ENCODE results near the gene OR6C1.
"Not testable (repeated sequence)": the region's sequence is repeated elsewhere in the genome, so short reads cannot be mapped to it uniquely, and the experiment has no call there.

OR6C1 gene

DNA sequence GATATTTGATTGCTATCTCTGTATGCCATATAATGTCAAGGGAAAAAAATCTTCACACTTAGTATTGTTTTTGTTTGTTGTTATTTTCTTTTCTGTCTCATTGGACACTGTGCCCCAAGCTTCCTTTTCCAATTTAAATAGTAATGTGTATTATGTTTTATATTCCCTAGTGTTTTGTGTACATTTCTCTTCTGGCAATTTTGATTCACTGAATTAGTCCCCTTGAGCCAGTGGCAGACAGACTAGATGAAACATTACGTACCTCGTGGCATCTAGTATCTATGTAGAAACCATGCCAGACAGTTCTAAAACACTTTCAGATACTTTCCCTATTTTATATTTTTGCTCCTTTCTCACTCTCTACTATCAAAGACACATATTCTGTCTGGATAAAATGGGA lies at the start of gene OR6C1:
Gene OR6C1, plus strand, starts transcription at position 301 of the 400 bp plus-strand sequence. CDS start 6,257 bp downstream, outside the sequence.
- no peak for DNase-seq (ENCODE audit: low read depth)

DNA sequence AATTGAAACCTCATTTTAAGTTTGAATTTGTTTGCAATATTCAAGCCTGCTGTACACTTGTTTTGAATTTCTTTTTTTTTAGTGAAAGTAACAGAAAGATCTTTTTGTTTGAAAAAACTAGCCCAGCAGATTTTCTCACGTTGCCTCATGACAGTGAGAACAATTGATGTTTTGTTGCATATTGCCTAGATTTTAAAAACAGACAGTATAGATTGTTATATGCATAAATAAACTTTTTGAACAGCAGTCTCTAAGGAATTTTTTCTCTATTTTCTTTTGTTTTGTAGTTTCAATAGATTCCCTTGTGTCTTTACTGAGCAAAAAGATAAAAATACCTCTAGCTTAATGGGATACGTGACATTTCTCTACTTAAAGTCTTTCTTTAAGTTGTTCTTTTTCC lies 33.2 kb upstream of the OR6C1 start:
- DNase-seq (ENCODE audit: low read depth) = no peak

- no peak for DNase-seq (ENCODE audit: low read depth)
Observed at GRCh38 chr12:55289999-55290398, 24.1 kb upstream of the OR6C1 start.

- DNase-seq (ENCODE audit: low read depth) = no peak
Observed at GRCh38 chr12:55296469-55296868, 17.7 kb upstream of the OR6C1 start, which contains the start of gene OR6C6. TSS of gene OR6C6 (minus strand) at chr12:55296569. CDS start at chr12:55295232, 1,337 bp downstream.

GRCh38 chr12:55320201-55320600 lies 6.1 kb downstream of the OR6C1 start:
- DNase-seq (ENCODE audit: low read depth) = no peak

- DNase-seq (ENCODE audit: low read depth) = not testable (repeated sequence)
Observed at GRCh38 chr12:55325801-55326200, 11.7 kb downstream of the OR6C1 start.

DNA sequence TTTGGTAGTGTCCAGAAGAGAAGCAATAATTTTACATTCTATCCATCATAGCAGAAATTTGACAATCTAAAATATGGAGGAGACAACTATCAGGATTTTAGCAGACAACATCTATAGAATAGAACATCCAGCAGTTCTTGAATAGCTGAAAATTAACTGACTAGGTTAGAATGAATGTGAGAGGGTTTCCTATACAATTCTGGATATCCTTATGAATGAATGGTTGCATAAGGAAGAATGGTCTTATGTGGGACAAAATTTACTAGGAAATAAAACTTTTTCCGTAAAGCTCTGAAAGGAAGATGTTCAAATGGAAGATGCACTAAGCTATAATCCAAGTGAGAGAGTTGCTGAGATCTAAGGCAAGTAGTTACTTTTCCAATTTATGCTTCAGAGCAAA lies 16.3 kb downstream of the OR6C1 start, which contains the start of gene OR6C3:
Gene OR6C3, plus strand, starts transcription at position 301 of the 400 bp plus-strand sequence. CDS start 955 bp downstream, outside the sequence.
- no peak for DNase-seq (ENCODE audit: low read depth)

GRCh38 chr12:55336002-55336401 lies 21.9 kb downstream of the OR6C1 start:
- DNase-seq (ENCODE audit: low read depth) = no peak

GRCh38 chr12:55355338-55355737 lies 41.2 kb downstream of the OR6C1 start:
- DNase-seq (ENCODE audit: low read depth) = not testable (repeated sequence)

DNA sequence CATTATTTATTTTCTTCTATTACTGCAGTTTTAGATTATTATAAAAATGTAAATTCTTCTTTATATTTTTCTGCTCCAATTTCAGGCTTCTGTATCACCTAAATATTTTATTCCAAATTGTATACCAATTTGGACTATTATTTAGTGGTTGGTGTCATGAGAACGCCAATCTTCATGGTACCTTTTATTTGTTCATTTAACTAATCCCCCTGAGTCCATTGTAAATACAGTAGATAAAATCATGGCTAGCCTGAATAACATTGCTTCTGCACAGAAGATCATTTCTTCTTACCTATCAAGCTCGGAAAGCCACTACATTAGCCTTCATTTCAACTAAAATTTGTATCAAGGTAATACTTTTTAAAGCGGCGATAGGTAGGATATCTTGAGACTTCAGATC lies 48.5 kb downstream of the OR6C1 start, which contains the start of gene OR6C75:
Gene OR6C75, plus strand, starts transcription at position 301 of the 400 bp plus-strand sequence. CDS start 2,136 bp downstream, outside the sequence.
- DNase-seq (ENCODE audit: low read depth) = no peak

- no peak for DNase-seq (ENCODE audit: low read depth)
Observed at GRCh38 chr12:55365086-55365485, 50.9 kb downstream of the OR6C1 start.
